Measurements from ENCODE around the gene SPTBN2.

SPTBN2 gene

GRCh38 chr11:66728038-66728692 is 851 bp downstream of the SPTBN2 start:
- TF ChIP-seq REST (IDR thresholded peaks at IDR 0.05; ENCODE audit: low read depth) (no peak), ZBTB7A (IDR thresholded peaks at IDR 0.05; ENCODE audit: low read depth) (peak; percentile 71; the same call in 1 of the 2 replicates)

- no peak for TF ChIP-seq ZBTB7A (IDR thresholded peaks at IDR 0.05; ENCODE audit: low read depth)
- no peak for TF ChIP-seq EP300 (IDR thresholded peaks at IDR 0.05; ENCODE audit: borderline replicate concordance)
- TF ChIP-seq MAX (IDR thresholded peaks at IDR 0.05) = peak; percentile 87
- peak; percentile 25; the same call in 1 of the 2 replicates for TF ChIP-seq TAF1 (IDR thresholded peaks at IDR 0.05; ENCODE audit: low read depth)
These were observed 1.6 kb downstream of the SPTBN2 start for GRCh38 chr11:66727282-66728037.

- TF ChIP-seq EP300 (IDR thresholded peaks at IDR 0.05; ENCODE audit: borderline replicate concordance) (no peak), TEAD4 (IDR thresholded peaks at IDR 0.05) (no peak), CEBPB (IDR thresholded peaks at IDR 0.05) (no peak), TCF12 (IDR thresholded peaks at IDR 0.05; ENCODE audit: low read depth) (no peak), NFIC (IDR thresholded peaks at IDR 0.05) (no peak), RAD21 (IDR thresholded peaks at IDR 0.05; ENCODE audit: low read depth) (no peak), TAF1 (IDR thresholded peaks at IDR 0.05; ENCODE audit: low read depth) (no peak), EGR1 (IDR thresholded peaks at IDR 0.05) (no peak), YY1 (IDR thresholded peaks at IDR 0.05; ENCODE audit: low read depth) (no peak), ZBTB7A (IDR thresholded peaks at IDR 0.05; ENCODE audit: low read depth) (no peak), USF1 (IDR thresholded peaks at IDR 0.05) (no peak), FOXM1 (IDR thresholded peaks at IDR 0.05; ENCODE audit: borderline replicate concordance, low read depth) (no peak), CREB1 (IDR thresholded peaks at IDR 0.05; ENCODE audit: low read depth) (no peak), REST (IDR thresholded peaks at IDR 0.05; ENCODE audit: low read depth) (no peak), MAX (IDR thresholded peaks at IDR 0.05) (no peak)
These were observed 3.4 kb downstream of the SPTBN2 start for GRCh38 chr11:66725647-66726046.

GRCh38 chr11:66725114-66725513 is 3.9 kb downstream of the SPTBN2 start:
- TF ChIP-seq FOXM1 (IDR thresholded peaks at IDR 0.05; ENCODE audit: borderline replicate concordance, low read depth) (no peak), TCF12 (IDR thresholded peaks at IDR 0.05; ENCODE audit: low read depth) (no peak), TAF1 (IDR thresholded peaks at IDR 0.05; ENCODE audit: low read depth) (no peak), REST (IDR thresholded peaks at IDR 0.05; ENCODE audit: low read depth) (no peak), EGR1 (IDR thresholded peaks at IDR 0.05) (no peak), NFIC (IDR thresholded peaks at IDR 0.05) (no peak), USF1 (IDR thresholded peaks at IDR 0.05) (no peak), MAX (IDR thresholded peaks at IDR 0.05) (no peak), TEAD4 (IDR thresholded peaks at IDR 0.05) (no peak), ZBTB7A (IDR thresholded peaks at IDR 0.05; ENCODE audit: low read depth) (no peak), RAD21 (IDR thresholded peaks at IDR 0.05; ENCODE audit: low read depth) (no peak), EP300 (IDR thresholded peaks at IDR 0.05; ENCODE audit: borderline replicate concordance) (no peak), CREB1 (IDR thresholded peaks at IDR 0.05; ENCODE audit: low read depth) (no peak), CEBPB (IDR thresholded peaks at IDR 0.05) (no peak), YY1 (IDR thresholded peaks at IDR 0.05; ENCODE audit: low read depth) (no peak)

All from Ishikawa (cell line).